AG04450 (cell line): ENCODE measurements around the gene MYO1D. TPM values are rescaled to one million over a fixed set of nuclear protein-coding genes. Genes with fewer than 3 reads are reported as not detected.
"Not testable (repeated sequence)": the region's sequence is repeated elsewhere in the genome, so short reads cannot be mapped to it uniquely, and the experiment has no call there.

Source experiments
- CTCF ChIA-PET: fragments of 300-600, 350-600 bp; formaldehyde crosslinking; extraction: SDS; loops from one replicate; lab custom pipeline; 2022; ENCODE audit warnings: antibody characterized with exemption, inconsistent platforms; lab: Charles Lee
- POLR2A ChIA-PET: fragments of 350-600 bp; formaldehyde crosslinking; extraction: SDS; loops from one replicate; lab custom pipeline; 2021; ENCODE audit warnings: antibody characterized with exemption, inconsistent platforms; lab: Yijun Ruan, JAX
- DNase-seq: peaks from one replicate; pipeline ENCODE4 v3.0.0-alpha.2; 2011; ENCODE audit warnings: low read depth, low spot score
- H3K27ac ChIP-seq: one replicate; pipeline ENCODE4 v1.5.1; 2012; ENCODE audit warnings: low read depth, low read length, control low read depth
- H3K27me3 ChIP-seq: one replicate; pipeline ENCODE4 v1.6.0; 2012; ENCODE audit warnings: low read length; ENCODE audit not compliant: control insufficient read depth, insufficient read depth
- H3K4me3 ChIP-seq: 2 replicates; pipeline ENCODE4 v1.5.1; 2011; ENCODE audit warnings: mild to moderate bottlenecking, low read depth, low read length, control low read depth
- H3K9me3 ChIP-seq: 2 replicates; pipeline ENCODE4 v1.5.1; 2012; ENCODE audit warnings: low read length; ENCODE audit not compliant: control insufficient read depth, insufficient read depth
- CTCF ChIP-seq: IDR thresholded peaks from 2 replicates; pipeline ENCODE4 v1.5.1; 2011; ENCODE audit warnings: low read depth, low read length, control low read depth, inconsistent platforms
- polyA plus RNA-seq: library from polyadenylated mRNA; depleted of rRNA; stranded (reverse); fragments of >200 nt; gene quantifications from 2 replicates; pipeline ENCODE4 v1.2.3, GENCODE V29; 2011

MYO1D gene
- polyA plus RNA-seq, 1 experiment, result 1.1 TPM

GRCh38 chr17:32723310-32723955 lies 153.5 kb downstream of the MYO1D start:
- POLR2A ChIA-PET, result no interaction called here

GRCh38 chr17:32722733-32723132 lies 154.2 kb downstream of the MYO1D start:
- H3K27me3 ChIP-seq, result no peaks in the 10 kb centered on the region
- DNase-seq, result no peak
- no peak overlapping the region for H3K4me3 ChIP-seq
- TF ChIP-seq CTCF, result no peak
- no peaks in the 10 kb centered on the region for H3K9me3 ChIP-seq
- CTCF ChIA-PET, result interaction anchor here (1.3 kb wide), 1 partner anchor 61 kb away, joined by 3 read pairs; no protein-coding TSS in a partner anchor
- no peak overlapping the region for H3K27ac ChIP-seq
- POLR2A ChIA-PET, result no interaction called here

More at GRCh38 chr17:32723310-32723955, 153.5 kb downstream of the MYO1D start:
- H3K4me3 ChIP-seq, result no peak overlapping the region
- H3K27ac ChIP-seq, result no peak overlapping the region
- no peaks in the 10 kb centered on the region for H3K9me3 ChIP-seq
- CTCF ChIA-PET, result interaction anchor here (1.3 kb wide), 1 partner anchor 60 kb away, joined by 3 read pairs; no protein-coding TSS in a partner anchor
- no peaks in the 10 kb centered on the region for H3K27me3 ChIP-seq
- TF ChIP-seq CTCF, result no peak
- no peak for DNase-seq

GRCh38 chr17:32720671-32721070 lies 156.3 kb downstream of the MYO1D start:
- no peaks in the 10 kb centered on the region for H3K9me3 ChIP-seq
- H3K4me3 ChIP-seq, result no peak overlapping the region
- ChIA-PET POLR2A (no interaction called here), CTCF (no interaction called here)
- no peak for DNase-seq
- H3K27ac ChIP-seq, result no peak overlapping the region
- TF ChIP-seq CTCF, result no peak
- H3K27me3 ChIP-seq, result no peaks in the 10 kb centered on the region

- ChIA-PET CTCF (no interaction called here), POLR2A (no interaction called here)
- H3K9me3 ChIP-seq, result no peaks in the 10 kb centered on the region
- DNase-seq, result no peak
- no peaks in the 10 kb centered on the region for H3K27me3 ChIP-seq
- TF ChIP-seq CTCF, result no peak
- no peak overlapping the region for H3K27ac ChIP-seq
- no peak overlapping the region for H3K4me3 ChIP-seq
Observed at GRCh38 chr17:32719689-32720088, 157.2 kb downstream of the MYO1D start.

GRCh38 chr17:32714922-32715321 lies 162.0 kb downstream of the MYO1D start:
- H3K27me3 ChIP-seq, POLR2A ChIA-PET, DNase-seq, H3K4me3 ChIP-seq, H3K27ac ChIP-seq, H3K9me3 ChIP-seq: not testable (repeated sequence)
- CTCF ChIA-PET, result interaction anchor here (0.7 kb wide), 1 partner anchor 56 kb away, joined by 4 read pairs; no protein-coding TSS in a partner anchor

- H3K4me3 ChIP-seq, DNase-seq, H3K27me3 ChIP-seq, H3K9me3 ChIP-seq, H3K27ac ChIP-seq, POLR2A ChIA-PET: not testable (repeated sequence)
- CTCF ChIA-PET, result interaction anchor here (0.7 kb wide), 1 partner anchor 55 kb away, joined by 4 read pairs; no protein-coding TSS in a partner anchor
Observed at GRCh38 chr17:32714206-32714605, 162.7 kb downstream of the MYO1D start.
